Measurements from ENCODE around the gene XPNPEP2.

Gene XPNPEP2

GRCh38 chrX:129804806-129805205, 66.0 kb downstream of the XPNPEP2 start:
- no peak for DNase-seq

GRCh38 chrX:129808158-129808828, 69.5 kb downstream of the XPNPEP2 start:
- no peak for DNase-seq

- DNase-seq: peak; percentile 26
Observed at GRCh38 chrX:129808829-129809796, 70.3 kb downstream of the XPNPEP2 start.

- DNase-seq: no peak
Observed at GRCh38 chrX:129813662-129814368, 75.0 kb downstream of the XPNPEP2 start.

- DNase-seq: no peak
Observed at GRCh38 chrX:129818123-129818522, 79.3 kb downstream of the XPNPEP2 start.
